Measurements from ENCODE around the gene OR9A2.

Gene OR9A2

GRCh38 chr7:143027032-143027431 is at the start of gene OR9A2:
TSS of gene OR9A2 (minus strand) at chr7:143027132. CDS start at chr7:143027132, 0 bp downstream.
- TF ChIP-seq CTCF (IDR thresholded peaks at IDR 0.05; ENCODE audit: insufficient read depth, low read depth, low read length, missing control alignments) = no peak
- no peak for DNase-seq (ENCODE audit: low read depth)
- no peak within 1 kb of the TSS for H3K4me3 ChIP-seq (ENCODE audit: low read depth, low read length)

- DNase-seq (ENCODE audit: low read depth) = no peak
- no peak overlapping the region for H3K4me3 ChIP-seq (ENCODE audit: low read depth, low read length)
- no peak for TF ChIP-seq CTCF (IDR thresholded peaks at IDR 0.05; ENCODE audit: insufficient read depth, low read depth, low read length, missing control alignments)
These were observed 47.2 kb upstream of the OR9A2 start for GRCh38 chr7:143074141-143074540.

- H3K4me3 ChIP-seq (ENCODE audit: low read depth, low read length) = no peak overlapping the region
- no peak for DNase-seq (ENCODE audit: low read depth)
- no peak for TF ChIP-seq CTCF (IDR thresholded peaks at IDR 0.05; ENCODE audit: insufficient read depth, low read depth, low read length, missing control alignments)
These were observed 46.6 kb upstream of the OR9A2 start for GRCh38 chr7:143073556-143073955.

- no peak overlapping the region for H3K4me3 ChIP-seq (ENCODE audit: low read depth, low read length)
- no peak for DNase-seq (ENCODE audit: low read depth)
- TF ChIP-seq CTCF (IDR thresholded peaks at IDR 0.05; ENCODE audit: insufficient read depth, low read depth, low read length, missing control alignments) = no peak
These were observed 43.1 kb upstream of the OR9A2 start for GRCh38 chr7:143069912-143070500.

- H3K4me3 ChIP-seq (ENCODE audit: low read depth, low read length) = no peak overlapping the region
- no peak for DNase-seq (ENCODE audit: low read depth)
- no peak for TF ChIP-seq CTCF (IDR thresholded peaks at IDR 0.05; ENCODE audit: insufficient read depth, low read depth, low read length, missing control alignments)
These were observed 41.5 kb upstream of the OR9A2 start for GRCh38 chr7:143068446-143068845.

GRCh38 chr7:143063741-143064140 is 36.8 kb upstream of the OR9A2 start:
- no peak overlapping the region for H3K4me3 ChIP-seq (ENCODE audit: low read depth, low read length)
- DNase-seq (ENCODE audit: low read depth) = no peak
- no peak for TF ChIP-seq CTCF (IDR thresholded peaks at IDR 0.05; ENCODE audit: insufficient read depth, low read depth, low read length, missing control alignments)

- TF ChIP-seq CTCF (IDR thresholded peaks at IDR 0.05; ENCODE audit: insufficient read depth, low read depth, low read length, missing control alignments) = no peak
- no peak for DNase-seq (ENCODE audit: low read depth)
- H3K4me3 ChIP-seq (ENCODE audit: low read depth, low read length) = no peak overlapping the region
These were observed 28.8 kb upstream of the OR9A2 start for GRCh38 chr7:143055754-143056153.
